WTC11 (cell line): ENCODE results near the gene P3H2.

ENCODE experiments used
- CTCF ChIP-seq: fragments of 200-600 bp; IDR thresholded peaks from 2 replicates; pipeline ENCODE4 v1.8.0; 2022; ENCODE audit warnings: antibody characterized with exemption
- ELF4 ChIP-seq: sonication (generic); formaldehyde crosslinking; IDR thresholded peaks from 2 replicates; pipeline ENCODE4 v1.8.1; 2022; ENCODE audit warnings: low read depth, mild to moderate bottlenecking, moderate library complexity, missing genetic modification reagents
- ETV6 ChIP-seq: sonication (generic); formaldehyde crosslinking; IDR thresholded peaks from 2 replicates; pipeline ENCODE4 v1.8.1; 2022; ENCODE audit warnings: mild to moderate bottlenecking, missing genetic modification reagents
- MXD4 ChIP-seq: fragments of 250-450 bp; sonication (Bioruptor Pico); IDR thresholded peaks from 2 replicates; pipeline ENCODE4 v1.8.0; 2021; ENCODE audit warnings: mild to moderate bottlenecking, moderate library complexity, borderline replicate concordance
- RELA ChIP-seq: sonication (generic); formaldehyde crosslinking; IDR thresholded peaks from 2 replicates; pipeline ENCODE4 v1.8.1; 2022; ENCODE audit warnings: missing genetic modification reagents, mild to moderate bottlenecking, borderline replicate concordance
- SMAD3 ChIP-seq: sonication (generic); formaldehyde crosslinking; IDR thresholded peaks from 2 replicates; pipeline ENCODE4 v1.8.0; 2022; ENCODE audit warnings: missing genetic modification reagents, mild to moderate bottlenecking, borderline replicate concordance
- SP1 ChIP-seq: sonication (generic); formaldehyde crosslinking; conservative IDR thresholded peaks from 2 replicates; pipeline ENCODE4 v1.8.1; 2022; ENCODE audit warnings: missing genetic modification reagents
- TF ChIP-seq, protein P1 (sequence below): sonication (generic); formaldehyde crosslinking; IDR thresholded peaks from 2 replicates; pipeline ENCODE4 v1.8.0; 2022; ENCODE audit warnings: mild to moderate bottlenecking, missing genetic modification reagents
- TF ChIP-seq, protein P2 (sequence below): sonication (generic); formaldehyde crosslinking; IDR thresholded peaks from 2 replicates; pipeline ENCODE4 v1.8.1; 2022; ENCODE audit warnings: low read depth, mild to moderate bottlenecking, moderate library complexity, missing genetic modification reagents, borderline replicate concordance
- TF ChIP-seq, protein P3 (sequence below): sonication (generic); formaldehyde crosslinking; conservative IDR thresholded peaks from 2 replicates; pipeline ENCODE4 v1.8.1; 2022; ENCODE audit warnings: mild to moderate bottlenecking, missing genetic modification reagents

- TF ChIP-seq SP1 (CRISPR knock-in tag) (no peak), CTCF (no peak), MXD4 (CRISPR knock-in tag) (no peak), ELF4 (CRISPR knock-in tag) (no peak), RELA (CRISPR knock-in tag) (no peak), ETV6 (CRISPR knock-in tag) (no peak), SMAD3 (CRISPR knock-in tag) (no peak)
- TF ChIP-seq, protein P1, sequence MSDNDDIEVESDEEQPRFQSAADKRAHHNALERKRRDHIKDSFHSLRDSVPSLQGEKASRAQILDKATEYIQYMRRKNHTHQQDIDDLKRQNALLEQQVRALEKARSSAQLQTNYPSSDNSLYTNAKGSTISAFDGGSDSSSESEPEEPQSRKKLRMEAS (CRISPR knock-in tag), result no peak
- TF ChIP-seq, protein P2, sequence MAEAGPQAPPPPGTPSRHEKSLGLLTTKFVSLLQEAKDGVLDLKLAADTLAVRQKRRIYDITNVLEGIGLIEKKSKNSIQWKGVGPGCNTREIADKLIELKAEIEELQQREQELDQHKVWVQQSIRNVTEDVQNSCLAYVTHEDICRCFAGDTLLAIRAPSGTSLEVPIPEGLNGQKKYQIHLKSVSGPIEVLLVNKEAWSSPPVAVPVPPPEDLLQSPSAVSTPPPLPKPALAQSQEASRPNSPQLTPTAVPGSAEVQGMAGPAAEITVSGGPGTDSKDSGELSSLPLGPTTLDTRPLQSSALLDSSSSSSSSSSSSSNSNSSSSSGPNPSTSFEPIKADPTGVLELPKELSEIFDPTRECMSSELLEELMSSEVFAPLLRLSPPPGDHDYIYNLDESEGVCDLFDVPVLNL (CRISPR knock-in tag), result no peak
- TF ChIP-seq, protein P3, sequence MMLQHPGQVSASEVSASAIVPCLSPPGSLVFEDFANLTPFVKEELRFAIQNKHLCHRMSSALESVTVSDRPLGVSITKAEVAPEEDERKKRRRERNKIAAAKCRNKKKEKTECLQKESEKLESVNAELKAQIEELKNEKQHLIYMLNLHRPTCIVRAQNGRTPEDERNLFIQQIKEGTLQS (CRISPR knock-in tag), result no peak
Measured at GRCh38 chr3:190005343-190006113, 115.2 kb downstream of the P3H2 start.
